Endothelial cell of umbilical vein (primary cell): ENCODE data around the gene ABL1. TPM values are rescaled to one million over a fixed set of nuclear protein-coding genes. Genes with fewer than 3 reads are reported as not detected.

Source experiments
- BruUV-seq: library from RNA; stranded (reverse); fragments of 400-500 nt; replicated peaks from 2 replicates; lab custom pipeline; 2021; lab: Mats Ljungman, UMichigan
- CTCF ChIA-PET: fragments of 300-600, 350-600 bp; sonication (Branson Sonifier 250); formaldehyde crosslinking; loops from one replicate; lab custom pipeline; 2021; ENCODE audit warnings: antibody characterized with exemption, inconsistent platforms; lab: Charles Lee
- POLR2A ChIA-PET: fragments of 300-600, 350-600 bp; sonication (Branson Sonifier 250); formaldehyde crosslinking; loops from one replicate; lab custom pipeline; 2021; ENCODE audit warnings: antibody characterized with exemption, inconsistent platforms; lab: Charles Lee
- DNase-seq: peaks from one replicate; pipeline ENCODE4 v3.0.0-alpha.2; 2011; ENCODE audit warnings: low read depth, low spot score
- FAIRE-seq: peaks from 2 replicates; lab custom pipeline; 2011; peaks lifted over from hg19 to GRCh38; lab: Jason Lieb, UNC
- H2AFZ ChIP-seq: 2 replicates; pipeline ENCODE4 v1.6.0; 2012; ENCODE audit warnings: low read depth, low read length, control low read depth, inconsistent platforms
- H3K27ac ChIP-seq: 2 replicates; pipeline ENCODE4 v1.5.1; 2011; ENCODE audit warnings: low read depth, mild to moderate bottlenecking, control low read depth, low read length, moderate library complexity; ENCODE audit not compliant: insufficient read depth
- H3K27me3 ChIP-seq, 2 experiments: 2 replicates each; pipeline versions ENCODE4 v1.6.0 to v1.6.1; 2011; ENCODE audit warnings: low read length in 2 of 2, mixed read lengths in 1 of 2; ENCODE audit not compliant: control insufficient read depth in 2 of 2, insufficient read depth in 2 of 2
- H3K36me3 ChIP-seq, 2 experiments: 2 replicates in 1 of 2; 3 replicates in 1 of 2; pipeline ENCODE4 v1.5.1; 2011; ENCODE audit warnings: low read length in 2 of 2, mild to moderate bottlenecking in 1 of 2, moderate library complexity in 1 of 2; ENCODE audit not compliant: control insufficient read depth in 2 of 2, insufficient read depth in 2 of 2; ENCODE audit errors: extremely low read depth in 1 of 2
- H3K4me1 ChIP-seq: 3 replicates; pipeline ENCODE4 v1.5.1; 2011; ENCODE audit warnings: mild to moderate bottlenecking, low read length; ENCODE audit not compliant: control insufficient read depth, insufficient read depth; ENCODE audit errors: extremely low read depth
- H3K4me2 ChIP-seq: 2 replicates; pipeline ENCODE4 v1.6.1; 2011; ENCODE audit warnings: low read length, control low read depth, mixed read lengths; ENCODE audit not compliant: insufficient read depth
- H3K4me3 ChIP-seq, 3 experiments: fragments of 200-600 bp in 1 of 3; sonication (generic), shearing (Covaris generic) in 1 of 3; replicated peaks in 1 of 3; 2 replicates each; pipeline ENCODE4 v1.5.1; 2011 to 2016; ENCODE audit warnings: control low read depth in 3 of 3, low read length in 3 of 3, mild to moderate bottlenecking in 2 of 3, inconsistent platforms in 1 of 3, low read depth in 1 of 3, moderate library complexity in 1 of 3; ENCODE audit not compliant: insufficient read depth in 1 of 3
- H3K79me2 ChIP-seq: 2 replicates; pipeline ENCODE4 v1.6.0; 2012; ENCODE audit warnings: low read length, inconsistent platforms; ENCODE audit not compliant: control insufficient read depth, insufficient read depth
- H3K9ac ChIP-seq: replicated peaks from 2 replicates; pipeline ENCODE3; 2011; ENCODE audit warnings: low read length, control low read depth; ENCODE audit not compliant: insufficient read depth; ENCODE audit errors: extremely low read depth
- H3K9me1 ChIP-seq: replicated peaks from 3 replicates; pipeline ENCODE4 v1.6.0; 2011; ENCODE audit warnings: mild to moderate bottlenecking, low read length; ENCODE audit not compliant: control insufficient read depth, insufficient read depth; ENCODE audit errors: extremely low read depth
- H3K9me3 ChIP-seq: replicated peaks from 2 replicates; pipeline ENCODE4 v1.5.1; 2012; ENCODE audit warnings: low read length, inconsistent platforms; ENCODE audit not compliant: control insufficient read depth, insufficient read depth
- H4K20me1 ChIP-seq: replicated peaks from 2 replicates; pipeline ENCODE3; 2011; ENCODE audit warnings: mild to moderate bottlenecking, low read length; ENCODE audit not compliant: control insufficient read depth, insufficient read depth; ENCODE audit errors: extremely low read depth
- CTCF ChIP-seq, 2 donors: IDR thresholded peaks; 1 replicate in 1 of 2; 2 replicates in 1 of 2; pipeline ENCODE4 v1.5.1; 2011; ENCODE audit warnings: low read length in 2 of 2, mild to moderate bottlenecking in 2 of 2, moderate library complexity in 2 of 2, control low read depth in 1 of 2, inconsistent platforms in 1 of 2, low read depth in 1 of 2; ENCODE audit not compliant: insufficient read depth in 1 of 2; ENCODE audit errors: extremely low read depth in 1 of 2
- EZH2 ChIP-seq: IDR thresholded peaks from 2 replicates; pipeline ENCODE4 v1.6.1; 2012; ENCODE audit warnings: borderline replicate concordance, low read depth, mild to moderate bottlenecking, moderate library complexity, low read length, inconsistent platforms; ENCODE audit not compliant: severe bottlenecking
- FOS ChIP-seq: IDR thresholded peaks from 2 replicates; pipeline ENCODE4 v1.6.1; 2011; ENCODE audit warnings: mild to moderate bottlenecking, low read length, moderate library complexity, borderline replicate concordance; ENCODE audit not compliant: insufficient read depth
- GATA2 ChIP-seq: IDR thresholded peaks from 2 replicates; pipeline ENCODE4 v1.7.0; 2011; ENCODE audit warnings: low read depth, mild to moderate bottlenecking, moderate library complexity, mixed read lengths, low read length; ENCODE audit not compliant: insufficient read length, insufficient read depth
- JUN ChIP-seq: IDR thresholded peaks from 2 replicates; pipeline ENCODE4 v1.6.1; 2011; ENCODE audit warnings: borderline replicate concordance, low read depth; ENCODE audit not compliant: insufficient read length, insufficient read depth
- MYC ChIP-seq: IDR thresholded peaks from one replicate; pipeline ENCODE4 v1.6.1; 2011; ENCODE audit warnings: mild to moderate bottlenecking, low read depth, low read length
- POLR2A ChIP-seq: IDR thresholded peaks from 2 replicates; pipeline ENCODE4 v1.6.1; 2012; ENCODE audit warnings: low read depth, mild to moderate bottlenecking, control low read depth, low read length
- POLR2AphosphoS5 ChIP-seq: IDR thresholded peaks from 2 replicates; pipeline ENCODE4 v1.6.1; 2012; ENCODE audit warnings: low read depth, mild to moderate bottlenecking, control low read depth, low read length, moderate library complexity; ENCODE audit not compliant: insufficient read depth
- dilution Hi-C: fragments of 300-500 bp; cut with MboI; formaldehyde crosslinking; loops from one replicate; pipeline ENCODE4 v1.15.0; 2019; ENCODE audit warnings: low sequenced_read_pairs; ENCODE audit not compliant: extremely low pct_ligation_motif_present
- intact Hi-C: fragments of 100-400 bp; cut with micrococcal nuclease; formaldehyde crosslinking; loops from one replicate; pipeline ENCODE4 v1.10.0; 2022
- polyA plus RNA-seq, 4 experiments: library from polyadenylated mRNA; depleted of rRNA in 3 of 4; stranded (reverse) in 3 of 4; unstranded in 1 of 4; fragments of >200 nt; gene quantifications; 2 replicates each; pipeline versions ENCODE4 v1.2.1 to v1.2.3, GENCODE V29; 2011 to 2012; ENCODE audit warnings: missing spikeins in 1 of 4
- total RNA-seq: library from RNA; stranded (reverse); gene quantifications from 2 replicates; pipeline ENCODE4 v1.2.3, GENCODE V29; 2021
- TF ChIP-seq, protein P1 (sequence below): IDR thresholded peaks from 2 replicates; pipeline ENCODE4 v1.6.1; 2011; ENCODE audit not compliant: insufficient read depth, insufficient read length

Gene ABL1
- total and polyA plus RNA-seq, 2 donors (not counting 3 experiments of a cell fraction or from before 2014, with no cell fraction given) = 32.1 to 87.1 TPM

DNA sequence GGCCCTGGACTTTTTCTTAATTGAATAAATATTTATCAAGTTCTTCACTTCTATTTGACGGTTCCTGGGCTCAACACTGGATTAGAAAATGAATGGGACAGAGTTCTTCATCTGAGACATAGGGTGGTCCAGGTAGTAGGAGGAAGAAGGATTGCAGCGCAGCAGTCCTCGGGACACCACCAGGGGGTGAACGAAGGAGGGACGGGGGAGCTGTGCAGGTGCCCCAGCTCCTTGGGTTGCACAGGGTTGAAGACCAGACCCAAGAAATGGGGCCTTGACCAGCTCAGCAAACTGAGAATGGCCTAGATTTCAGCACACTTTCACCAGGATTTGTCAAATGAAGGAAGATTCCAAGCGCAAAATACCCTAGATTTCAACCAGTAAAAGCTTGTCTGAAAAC, 29.5 kb downstream of the ABL1 start:
- Histone ChIP-seq H3K36me3 (peaks cover 16 to 19% of the 10 kb centered on the region in 2 experiments), H3K4me3 (no peak overlapping the region), H3K9me3 (no peaks in the 10 kb centered on the region), H3K4me1 (peaks cover 20% of the 10 kb centered on the region), H3K79me2 (peaks cover 77% of the 10 kb centered on the region), H2AFZ (no peak overlapping the region), H3K27me3 (no peaks in the 10 kb centered on the region), H4K20me1 (no peaks in the 10 kb centered on the region), H3K9ac (no peak overlapping the region), H3K9me1 (no peaks in the 10 kb centered on the region), H3K4me2 (no peak overlapping the region), H3K27ac (no peak overlapping the region)
- no peak for TF ChIP-seq JUN
- TF ChIP-seq FOS = no peak
- TF ChIP-seq, protein P1, sequence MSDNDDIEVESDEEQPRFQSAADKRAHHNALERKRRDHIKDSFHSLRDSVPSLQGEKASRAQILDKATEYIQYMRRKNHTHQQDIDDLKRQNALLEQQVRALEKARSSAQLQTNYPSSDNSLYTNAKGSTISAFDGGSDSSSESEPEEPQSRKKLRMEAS = no peak
- no peak for TF ChIP-seq POLR2A
- TF ChIP-seq GATA2 = no peak
- no peak for TF ChIP-seq EZH2
- TF ChIP-seq CTCF (IDR thresholded peaks at IDR 0.05; ENCODE audit: extremely low read depth in 1 of 2, insufficient read depth in 1 of 2, low read depth in 1 of 2, low read length in 2 of 2) = no peak
- TF ChIP-seq POLR2AphosphoS5 = no peak
- TF ChIP-seq MYC = no peak
- ChIA-PET CTCF (interaction anchor here (1.1 to 11.0 kb wide), 6 partner anchors 12 to 182 kb away, joined by 3 to 327 read pairs (median 106); no protein-coding TSS in a partner anchor), POLR2A (no interaction called here)
- BruUV-seq = no TSS peak
- no peak for DNase-seq
- dilution Hi-C loops (loop anchor here (25.0 kb wide), 1 partner anchor 177 kb away; the partner anchor contains the start of gene EXOSC2), intact Hi-C loops (no loop called here)
- FAIRE-seq = no peak
